ENCODE results near the gene FHAD1.

DNA sequence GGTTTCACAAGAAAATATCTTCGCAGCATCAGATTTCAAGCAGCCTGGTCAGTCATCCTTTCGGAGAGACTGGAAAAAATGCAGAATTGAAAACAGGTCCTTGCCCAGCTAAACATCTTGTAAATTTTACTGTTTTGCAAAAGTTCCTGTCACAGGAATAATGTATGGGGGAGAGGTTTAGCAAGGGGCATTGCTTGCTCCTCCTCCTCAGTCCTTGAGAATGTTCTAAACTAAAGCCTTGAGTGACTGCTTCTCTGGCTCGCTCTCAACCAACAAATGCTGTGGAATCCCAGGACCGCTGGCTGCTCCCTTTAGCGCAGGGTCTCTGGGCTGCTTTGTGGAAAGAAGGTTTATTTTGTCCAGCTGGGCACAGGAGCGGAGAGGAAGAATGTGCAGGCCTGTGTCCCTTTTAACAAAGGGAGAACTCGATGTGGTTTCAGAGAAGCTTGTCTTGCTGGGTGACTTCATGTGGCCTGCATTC is 33.6 kb upstream of the FHAD1 start:
- TF ChIP-seq, protein P1, sequence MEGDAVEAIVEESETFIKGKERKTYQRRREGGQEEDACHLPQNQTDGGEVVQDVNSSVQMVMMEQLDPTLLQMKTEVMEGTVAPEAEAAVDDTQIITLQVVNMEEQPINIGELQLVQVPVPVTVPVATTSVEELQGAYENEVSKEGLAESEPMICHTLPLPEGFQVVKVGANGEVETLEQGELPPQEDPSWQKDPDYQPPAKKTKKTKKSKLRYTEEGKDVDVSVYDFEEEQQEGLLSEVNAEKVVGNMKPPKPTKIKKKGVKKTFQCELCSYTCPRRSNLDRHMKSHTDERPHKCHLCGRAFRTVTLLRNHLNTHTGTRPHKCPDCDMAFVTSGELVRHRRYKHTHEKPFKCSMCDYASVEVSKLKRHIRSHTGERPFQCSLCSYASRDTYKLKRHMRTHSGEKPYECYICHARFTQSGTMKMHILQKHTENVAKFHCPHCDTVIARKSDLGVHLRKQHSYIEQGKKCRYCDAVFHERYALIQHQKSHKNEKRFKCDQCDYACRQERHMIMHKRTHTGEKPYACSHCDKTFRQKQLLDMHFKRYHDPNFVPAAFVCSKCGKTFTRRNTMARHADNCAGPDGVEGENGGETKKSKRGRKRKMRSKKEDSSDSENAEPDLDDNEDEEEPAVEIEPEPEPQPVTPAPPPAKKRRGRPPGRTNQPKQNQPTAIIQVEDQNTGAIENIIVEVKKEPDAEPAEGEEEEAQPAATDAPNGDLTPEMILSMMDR (IDR thresholded peaks at IDR 0.05; ENCODE audit: poor library complexity) = no peak
- TF ChIP-seq EZH2phosphoT487 (IDR thresholded peaks at IDR 0.05; ENCODE audit: low read depth, severe bottlenecking, unreplicated experiment) (no peak), EZH2 (IDR thresholded peaks at IDR 0.05; ENCODE audit: borderline replicate concordance) (no peak)

Data from hepatocyte (in vitro differentiated cells).